ENCODE data around the gene PRRT4.

The PRRT4 gene

GRCh38 chr7:128361411-128362379 is at the start of gene PRRT4:
Gene PRRT4, minus strand, starts transcription at chr7:128361690.
- peak; percentile 30 for DNase-seq

DNA sequence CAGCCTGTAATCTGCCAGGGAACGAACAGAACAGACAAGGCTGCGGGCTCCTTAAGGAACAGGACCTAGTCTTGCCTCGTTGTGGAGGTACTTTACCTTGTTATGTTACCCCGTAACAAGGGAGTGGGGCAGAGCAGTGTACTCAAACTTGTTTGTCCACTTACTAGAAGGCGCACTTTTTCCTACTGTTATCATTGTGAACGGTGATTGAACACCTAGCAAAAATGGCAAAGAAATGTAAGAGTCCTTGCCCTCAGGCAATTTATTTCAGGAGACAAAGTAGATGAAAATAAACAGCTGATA is 48.9 kb upstream of the PRRT4 start:
- no peak for DNase-seq

GRCh38 chr7:128409596-128410450 is 48.3 kb upstream of the PRRT4 start, which contains the start of gene IMPDH1:
Gene IMPDH1, minus strand, starts transcription at chr7:128409982. Its CDS starts 81 bp downstream, at chr7:128409901.
- DNase-seq = peak; percentile 72

- no peak for DNase-seq
Measured at GRCh38 chr7:128408709-128409595, 47.5 kb upstream of the PRRT4 start.

- DNase-seq = no peak
Measured at GRCh38 chr7:128407751-128408708, 46.5 kb upstream of the PRRT4 start.

DNA sequence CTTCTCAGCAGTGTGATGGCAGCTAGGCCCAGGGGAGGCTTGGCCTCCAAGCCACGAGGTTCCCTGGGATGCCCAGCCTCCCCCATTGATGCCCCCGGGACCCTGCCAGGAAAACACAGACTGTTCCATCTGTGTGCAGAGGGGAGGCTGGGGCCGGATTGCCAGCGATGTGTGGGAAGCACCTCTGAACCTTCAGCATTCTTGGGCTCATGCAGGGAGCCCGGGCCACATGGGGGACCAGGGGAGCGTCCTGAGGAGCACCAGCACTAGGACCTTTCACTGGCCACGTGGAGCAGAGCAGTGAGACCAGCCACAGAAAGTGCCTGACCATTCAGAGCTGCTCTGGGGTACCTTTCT is 45.7 kb upstream of the PRRT4 start:
- no peak for DNase-seq

GRCh38 chr7:128406314-128407232 is 45.1 kb upstream of the PRRT4 start:
- DNase-seq = no peak

DNA sequence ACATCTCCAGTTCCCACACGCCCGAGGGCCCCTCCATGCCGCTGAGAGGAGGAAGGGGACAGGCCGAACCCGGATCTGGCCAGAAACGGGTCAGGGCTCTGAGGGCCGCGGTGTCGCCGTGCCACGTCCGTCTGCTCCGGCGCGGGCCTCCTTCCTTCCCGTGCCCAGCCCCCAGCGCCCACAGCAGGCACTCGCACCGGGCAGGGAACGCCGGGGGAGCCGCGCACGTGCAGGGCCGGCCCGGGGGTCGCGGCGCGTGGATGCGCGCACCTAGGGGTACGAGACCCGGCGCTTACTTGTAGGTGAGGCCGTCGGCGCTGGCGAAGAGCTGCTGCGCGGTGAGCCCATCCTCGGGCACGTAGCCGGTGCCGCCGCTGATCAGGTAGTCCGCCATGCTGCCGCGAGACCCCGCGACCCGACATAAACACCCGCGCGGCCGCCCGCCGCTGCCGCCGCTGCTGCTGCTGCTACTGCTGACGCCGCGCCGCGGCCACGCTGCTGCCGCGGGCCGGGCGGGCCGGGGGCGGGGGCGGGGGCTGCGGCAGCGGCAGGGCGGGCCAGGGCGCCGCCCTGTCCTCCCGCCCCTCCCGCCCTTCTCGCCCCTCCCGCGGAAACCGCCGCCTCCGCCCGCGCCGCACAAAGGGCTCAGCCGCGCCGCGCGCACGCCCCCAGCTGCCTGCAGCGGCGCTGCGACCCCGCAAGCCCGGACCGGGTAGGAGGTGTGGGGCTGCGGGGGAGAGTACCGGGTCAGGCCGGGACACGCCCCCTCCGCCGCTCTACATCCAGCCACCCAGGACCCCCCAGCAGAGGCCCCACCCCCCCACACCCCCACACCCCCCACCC is 44.2 kb upstream of the PRRT4 start:
- DNase-seq = peak; percentile 42

GRCh38 chr7:128404886-128405470 is 43.5 kb upstream of the PRRT4 start:
- DNase-seq = no peak

GRCh38 chr7:128404143-128404681 is 42.7 kb upstream of the PRRT4 start:
- DNase-seq = no peak

DNA sequence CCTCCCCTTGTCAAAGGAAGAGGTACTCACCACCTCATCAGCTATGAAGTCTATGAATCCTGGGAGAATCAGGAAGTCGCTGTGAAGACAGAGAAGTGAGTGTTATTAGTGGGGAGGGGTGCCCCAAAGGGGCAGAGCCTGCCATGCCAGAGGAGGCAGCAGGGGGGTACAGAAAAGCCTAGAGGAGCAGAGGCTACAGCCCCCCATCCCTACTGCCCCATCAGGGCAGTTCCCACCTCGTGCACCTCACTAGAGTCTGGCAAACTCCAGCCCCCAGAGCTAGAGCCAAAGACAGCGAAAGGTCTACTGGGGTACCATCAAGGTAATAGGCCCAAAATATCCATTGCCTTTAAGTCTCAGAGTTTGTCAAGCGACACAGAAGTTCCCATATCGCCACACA is 42.2 kb upstream of the PRRT4 start:
- DNase-seq = no peak

- no peak for DNase-seq
Measured at GRCh38 chr7:128402356-128402755, 40.9 kb upstream of the PRRT4 start.

- DNase-seq = no peak
Measured at GRCh38 chr7:128400566-128400965, 39.1 kb upstream of the PRRT4 start.

- DNase-seq = no peak
Measured at GRCh38 chr7:128399991-128400390, 38.5 kb upstream of the PRRT4 start.

DNA sequence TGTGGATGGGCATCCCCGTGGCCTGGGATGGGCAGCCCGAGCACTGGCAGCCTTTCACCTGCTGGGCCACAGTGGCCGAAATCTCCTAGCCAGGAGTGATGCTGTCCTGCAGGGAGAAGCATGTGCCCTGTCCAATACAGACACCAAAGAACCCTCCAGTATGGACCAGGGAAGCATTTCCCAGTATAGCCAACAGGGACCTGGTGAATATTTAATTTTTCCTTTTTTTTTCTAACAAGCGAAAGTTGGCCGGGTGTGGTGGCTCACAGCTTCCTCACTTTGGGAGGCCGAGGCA is 37.3 kb upstream of the PRRT4 start:
- DNase-seq = no peak

- no peak for DNase-seq
Measured at GRCh38 chr7:128398016-128398840, 36.7 kb upstream of the PRRT4 start.

DNA sequence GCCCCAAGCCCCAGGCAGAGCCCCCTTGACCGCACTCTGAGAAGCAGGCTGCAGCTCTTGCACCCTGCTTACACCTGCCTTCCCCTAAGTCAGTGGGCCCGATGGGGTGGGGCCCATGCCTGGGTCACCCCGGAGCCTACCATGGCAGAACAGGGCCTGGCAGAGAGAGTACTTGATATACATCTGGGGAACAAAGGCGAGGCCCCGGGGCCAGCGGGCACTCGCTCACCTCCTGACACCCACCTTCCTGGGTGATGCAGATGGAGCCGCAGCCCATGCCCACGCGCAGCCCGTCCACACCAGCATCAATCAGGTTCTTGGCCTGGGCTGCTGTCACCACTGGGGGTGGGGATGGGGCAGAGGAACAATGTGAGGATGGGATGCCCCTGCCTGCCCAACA is 34.9 kb upstream of the PRRT4 start:
- DNase-seq = no peak

DNA sequence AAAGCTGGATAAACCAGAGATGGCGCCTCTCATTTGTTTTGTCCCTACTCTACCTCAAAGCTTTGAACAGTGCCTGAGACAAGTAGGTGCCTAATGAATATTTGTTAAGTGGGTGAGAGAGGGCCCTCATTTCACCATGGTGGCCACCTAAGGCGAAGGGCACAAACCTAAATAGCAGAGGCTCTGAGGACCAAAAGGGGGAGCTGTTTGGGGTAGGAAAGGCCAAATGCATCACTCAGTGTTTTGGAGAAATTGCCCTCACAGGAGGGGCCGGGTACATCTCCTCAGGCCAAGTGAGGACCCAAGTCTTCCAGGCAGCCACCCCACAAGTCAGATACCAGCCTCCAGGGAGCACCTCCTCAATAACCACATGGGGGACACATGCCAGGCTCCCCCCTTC is 34.3 kb upstream of the PRRT4 start:
- no peak for DNase-seq

All from activated CD4-positive, alpha-beta T cell treated with anti-CD3 and anti-CD28 coated beads for 1 hour (primary cell).